Measurements from ENCODE around the gene LRP1B. TPM values are rescaled to one million over a fixed set of nuclear protein-coding genes. Genes with fewer than 3 reads are reported as not detected.

LRP1B gene
- total and polyA plus RNA-seq, 2 donors (not counting 1 experiment from before 2014, with no cell fraction given) = not detected

DNA sequence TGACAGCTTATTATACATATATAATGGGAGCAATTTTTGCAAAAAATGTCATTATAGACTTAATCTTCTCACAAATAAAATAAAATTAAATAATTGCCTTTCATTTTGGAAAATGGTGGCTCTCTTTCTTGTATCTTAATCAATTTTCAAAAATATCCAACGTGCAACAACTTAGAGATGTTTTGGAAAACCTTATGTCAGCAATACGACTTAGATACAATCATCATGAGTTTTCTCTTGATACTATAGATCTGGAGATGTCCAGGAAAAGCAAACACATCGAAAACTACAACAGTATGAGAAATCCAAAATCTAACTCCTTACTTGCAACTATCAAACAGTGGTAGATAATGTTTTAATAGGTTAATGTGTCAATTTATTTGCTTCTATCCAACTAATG, 1529.0 kb downstream of the LRP1B start:
- ChIA-PET POLR2A (no interaction called here), CTCF (no interaction called here)
- no peak overlapping the region for H3K27ac ChIP-seq (ENCODE audit: low read length in 2 of 2)
- H4K20me1 ChIP-seq (ENCODE audit: control insufficient read depth, insufficient read depth, low read length, poor library complexity, severe bottlenecking) = no peaks in the 10 kb centered on the region
- no peak for DNase-seq
- no peaks in the 10 kb centered on the region for H3K4me1 Mint-ChIP-seq
- H3K79me2 ChIP-seq (ENCODE audit: control insufficient read depth, insufficient read depth, low read length) = no peaks in the 10 kb centered on the region
- no peak overlapping the region for H3K4me3 Mint-ChIP-seq
- no peaks in the 10 kb centered on the region for H3K27me3 ChIP-seq (replicated peaks in 1 of 4; ENCODE audit: control extremely low read depth in 1 of 4, control insufficient read depth in 3 of 4, insufficient read depth in 4 of 4, low read length in 3 of 4)
- no peak overlapping the region for H3K4me3 ChIP-seq (ENCODE audit: control extremely low read depth in 1 of 5, extremely low read depth in 1 of 5, insufficient read depth in 1 of 5, low read depth in 2 of 5, low read length in 4 of 5)
- no peak overlapping the region for H3K4me2 ChIP-seq (replicated peaks; ENCODE audit: low read depth, low read length, poor library complexity, severe bottlenecking)
- no peak for ATAC-seq (ENCODE audit: low read depth)
- no peaks in the 10 kb centered on the region for H3K9me3 Mint-ChIP-seq (ENCODE audit: insufficient read depth)
- H3K36me3 ChIP-seq (replicated peaks in 1 of 2; ENCODE audit: control extremely low read depth in 1 of 2, control insufficient read depth in 1 of 2, extremely low read depth in 1 of 2, insufficient read depth in 2 of 2, low read length in 1 of 2) = no peaks in the 10 kb centered on the region
- intact Hi-C loops (cut with micrococcal nuclease) = no loop called here
- no peak overlapping the region for H3K27ac Mint-ChIP-seq
- H3K9me3 ChIP-seq (ENCODE audit: control extremely low read depth in 1 of 3, control insufficient read depth in 2 of 3, insufficient read depth in 1 of 3, low read length in 2 of 3) = no peaks in the 10 kb centered on the region
- H2AFZ ChIP-seq (ENCODE audit: insufficient read depth, low read depth, low read length, poor library complexity, severe bottlenecking) = no peak overlapping the region
- no CpG with 5 or more reads among the region's 3 CpGs for WGBS (ENCODE audit: insufficient coverage)
- H3K4me1 ChIP-seq (ENCODE audit: control insufficient read depth in 2 of 2, insufficient read depth in 2 of 2, low read length in 2 of 2) = no peaks in the 10 kb centered on the region
- H3K9ac ChIP-seq (ENCODE audit: low read length) = no peak overlapping the region
- TF ChIP-seq EZH2 (IDR thresholded peaks at IDR 0.05; ENCODE audit: borderline replicate concordance, insufficient read depth, low read depth, low read length, poor library complexity, severe bottlenecking) (no peak), CTCF (IDR thresholded peaks at IDR 0.05) (no peak)
- no peaks in the 10 kb centered on the region for H3K27me3 Mint-ChIP-seq

DNA sequence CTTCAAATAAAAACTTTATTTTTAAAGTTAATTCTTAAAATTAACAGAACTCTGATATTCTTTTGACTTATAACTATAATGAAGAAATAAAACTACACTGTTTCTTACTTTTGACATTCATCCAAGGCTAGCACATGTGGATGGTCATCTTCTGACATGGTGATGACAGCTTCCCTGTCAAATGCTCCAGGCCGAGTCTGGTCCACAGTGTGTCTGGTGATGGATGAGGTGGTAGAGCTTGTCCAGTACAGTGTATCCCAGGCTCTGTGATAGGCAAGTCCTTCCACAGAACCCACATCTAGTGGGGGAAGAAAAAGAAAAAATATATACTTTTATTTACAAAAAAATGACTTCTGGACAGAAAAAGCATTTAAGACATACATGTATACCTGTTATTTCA, 1529.5 kb downstream of the LRP1B start:
- Histone ChIP-seq H3K27ac (ENCODE audit: low read length in 2 of 2) (no peak overlapping the region), H3K79me2 (ENCODE audit: control insufficient read depth, insufficient read depth, low read length) (no peaks in the 10 kb centered on the region), H3K9ac (ENCODE audit: low read length) (no peak overlapping the region), H3K4me1 (ENCODE audit: control insufficient read depth in 2 of 2, insufficient read depth in 2 of 2, low read length in 2 of 2) (no peaks in the 10 kb centered on the region), H3K27me3 (replicated peaks in 1 of 4; ENCODE audit: control extremely low read depth in 1 of 4, control insufficient read depth in 3 of 4, insufficient read depth in 4 of 4, low read length in 3 of 4) (no peaks in the 10 kb centered on the region), H3K36me3 (replicated peaks in 1 of 2; ENCODE audit: control extremely low read depth in 1 of 2, control insufficient read depth in 1 of 2, extremely low read depth in 1 of 2, insufficient read depth in 2 of 2, low read length in 1 of 2) (no peaks in the 10 kb centered on the region), H3K4me3 (ENCODE audit: control extremely low read depth in 1 of 5, extremely low read depth in 1 of 5, insufficient read depth in 1 of 5, low read depth in 2 of 5, low read length in 4 of 5) (no peak overlapping the region), H3K4me2 (replicated peaks; ENCODE audit: low read depth, low read length, poor library complexity, severe bottlenecking) (no peak overlapping the region), H4K20me1 (ENCODE audit: control insufficient read depth, insufficient read depth, low read length, poor library complexity, severe bottlenecking) (no peaks in the 10 kb centered on the region), H2AFZ (ENCODE audit: insufficient read depth, low read depth, low read length, poor library complexity, severe bottlenecking) (no peak overlapping the region), H3K9me3 (ENCODE audit: control extremely low read depth in 1 of 3, control insufficient read depth in 2 of 3, insufficient read depth in 1 of 3, low read length in 2 of 3) (no peaks in the 10 kb centered on the region)
- no peak overlapping the region for H3K27ac Mint-ChIP-seq
- no peaks in the 10 kb centered on the region for H3K27me3 Mint-ChIP-seq
- WGBS (ENCODE audit: insufficient coverage) = no CpG with 5 or more reads among the region's 1 CpG
- no peaks in the 10 kb centered on the region for H3K9me3 Mint-ChIP-seq (ENCODE audit: insufficient read depth)
- DNase-seq = no peak
- intact Hi-C loops (cut with micrococcal nuclease) = no loop called here
- POLR2A ChIA-PET = no interaction called here
- ATAC-seq (ENCODE audit: low read depth) = no peak
- CTCF ChIA-PET = no interaction called here
- H3K4me1 Mint-ChIP-seq = no peaks in the 10 kb centered on the region
- no peak for TF ChIP-seq EZH2 (IDR thresholded peaks at IDR 0.05; ENCODE audit: borderline replicate concordance, insufficient read depth, low read depth, low read length, poor library complexity, severe bottlenecking)
- TF ChIP-seq CTCF (IDR thresholded peaks at IDR 0.05) = no peak
- no peak overlapping the region for H3K4me3 Mint-ChIP-seq
